ENCODE results near the gene GFOD2. TPM values are rescaled to one million over a fixed set of nuclear protein-coding genes. Genes with fewer than 3 reads are reported as not detected.
A peak's percentile ranks its signal among the peaks of the same experiment; 100 is the strongest.

Gene GFOD2
- 32.7 TPM for total RNA-seq

GRCh38 chr16:67719048-67719777 is at the start of gene GFOD2:
Gene GFOD2, minus strand, starts transcription at chr16:67719316. Its CDS starts 33,601 bp downstream, at chr16:67685715.
- Histone ChIP-seq H3K4me3 (peak within 1 kb of the TSS; percentile 95 to 96), H3K4me1 (peaks cover 27% of the 10 kb centered on the region), H3K27ac (peak within 1 kb of the TSS; percentile 85), H3K9me3 (no peaks in the 10 kb centered on the region), H3K36me3 (peaks cover 0 to 5% of the 10 kb centered on the region in 2 donors), H3K27me3 (no peaks in the 10 kb centered on the region)
- peak; percentile 94 to 96 for TF ChIP-seq POLR2AphosphoS5 (IDR thresholded peaks at IDR 0.05; ENCODE audit: insufficient read depth in 1 of 2, low read depth in 1 of 2)
- no peak for TF ChIP-seq CTCF (IDR thresholded peaks at IDR 0.05)
- TF ChIP-seq POLR2A (IDR thresholded peaks at IDR 0.05), result peak; percentile 12 to 92
- intact Hi-C loops (cut with DNase I), result no loop called here
- DNase-seq (ENCODE audit: extremely low spot score in 2 of 2), result peak in 1 of 2 donors; percentile 94

GRCh38 chr16:67767953-67768352 is 48.8 kb upstream of the GFOD2 start:
- no peaks in the 10 kb centered on the region for H3K27me3 ChIP-seq
- H3K27ac ChIP-seq, result no peak overlapping the region
- no peak for DNase-seq (ENCODE audit: extremely low spot score in 2 of 2)
- H3K4me1 ChIP-seq, result peaks cover 9% of the 10 kb centered on the region
- no peak overlapping the region for H3K4me3 ChIP-seq
- intact Hi-C loops (cut with DNase I), result no loop called here
- TF ChIP-seq CTCF (IDR thresholded peaks at IDR 0.05), result no peak
- TF ChIP-seq POLR2AphosphoS5 (IDR thresholded peaks at IDR 0.05; ENCODE audit: insufficient read depth in 1 of 2, low read depth in 1 of 2), result no peak
- TF ChIP-seq POLR2A (IDR thresholded peaks at IDR 0.05), result no peak
- H3K9me3 ChIP-seq, result no peaks in the 10 kb centered on the region
- H3K36me3 ChIP-seq, result peaks cover 0 to 13% of the 10 kb centered on the region in 2 donors

- H3K4me1 ChIP-seq, result no peaks in the 10 kb centered on the region
- H3K27me3 ChIP-seq, result no peaks in the 10 kb centered on the region
- H3K4me3 ChIP-seq, result no peak overlapping the region
- H3K9me3 ChIP-seq, result no peaks in the 10 kb centered on the region
- TF ChIP-seq POLR2A (IDR thresholded peaks at IDR 0.05) (no peak), POLR2AphosphoS5 (IDR thresholded peaks at IDR 0.05; ENCODE audit: insufficient read depth in 1 of 2, low read depth in 1 of 2) (no peak), CTCF (IDR thresholded peaks at IDR 0.05) (no peak)
- intact Hi-C loops (cut with DNase I), result no loop called here
- no peak for DNase-seq (ENCODE audit: extremely low spot score in 2 of 2)
- peaks cover 0 to 8% of the 10 kb centered on the region in 2 donors for H3K36me3 ChIP-seq
- no peak overlapping the region for H3K27ac ChIP-seq
These were observed 47.2 kb upstream of the GFOD2 start for GRCh38 chr16:67766291-67766690.

- no peaks in the 10 kb centered on the region for H3K9me3 ChIP-seq
- H3K27me3 ChIP-seq, result no peaks in the 10 kb centered on the region
- H3K36me3 ChIP-seq, result no peaks in the 10 kb centered on the region
- H3K4me3 ChIP-seq, result no peak overlapping the region
- H3K4me1 ChIP-seq, result peaks cover 6% of the 10 kb centered on the region
- intact Hi-C loops (cut with DNase I), result no loop called here
- no peak overlapping the region for H3K27ac ChIP-seq
- TF ChIP-seq CTCF (IDR thresholded peaks at IDR 0.05) (no peak), POLR2AphosphoS5 (IDR thresholded peaks at IDR 0.05; ENCODE audit: insufficient read depth in 1 of 2, low read depth in 1 of 2) (no peak), POLR2A (IDR thresholded peaks at IDR 0.05) (no peak)
- no peak for DNase-seq (ENCODE audit: extremely low spot score in 2 of 2)
These were observed 45.1 kb upstream of the GFOD2 start for GRCh38 chr16:67764158-67764667.

- Histone ChIP-seq H3K36me3 (no peaks in the 10 kb centered on the region), H3K9me3 (no peaks in the 10 kb centered on the region), H3K27ac (no peak overlapping the region), H3K4me1 (peaks cover 6% of the 10 kb centered on the region), H3K27me3 (no peaks in the 10 kb centered on the region), H3K4me3 (no peak overlapping the region)
- TF ChIP-seq POLR2A (IDR thresholded peaks at IDR 0.05) (no peak), POLR2AphosphoS5 (IDR thresholded peaks at IDR 0.05; ENCODE audit: insufficient read depth in 1 of 2, low read depth in 1 of 2) (no peak), CTCF (IDR thresholded peaks at IDR 0.05) (no peak)
- no peak for DNase-seq (ENCODE audit: extremely low spot score in 2 of 2)
- intact Hi-C loops (cut with DNase I), result no loop called here
These were observed 44.0 kb upstream of the GFOD2 start for GRCh38 chr16:67763066-67763465.

All from vagina (tissue), 2 donors.